ENCODE data around the gene GLDN. TPM values are rescaled to one million over a fixed set of nuclear protein-coding genes. Genes with fewer than 3 reads are reported as not detected.
A peak's percentile ranks its signal among the peaks of the same experiment; 100 is the strongest.

GLDN gene
- total RNA-seq, 1 donor from 2014 or later: 0.09 TPM

DNA sequence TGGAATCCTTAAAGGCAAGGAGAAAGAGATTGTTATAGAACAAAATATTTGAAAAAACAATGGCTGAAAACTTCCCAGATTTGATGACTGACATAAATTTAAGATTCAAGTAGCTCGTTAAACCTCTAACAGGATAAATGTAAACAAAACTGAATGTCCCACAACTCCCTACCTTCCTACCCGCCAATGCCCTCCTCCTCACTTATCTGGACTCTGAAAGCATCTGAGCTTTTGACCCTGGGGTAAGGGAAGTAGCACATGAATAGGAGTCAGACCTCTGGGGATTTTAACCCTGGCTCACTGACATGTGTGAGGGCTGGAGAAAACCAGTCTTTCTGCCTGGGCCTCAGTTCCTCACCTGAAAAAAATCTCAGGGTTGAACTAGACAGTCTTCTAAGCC is 29.9 kb upstream of the GLDN start:
- no peak overlapping the region for H3K4me3 Mint-ChIP-seq (ENCODE audit: unreplicated experiment)
- Histone ChIP-seq H3K4me2 (ENCODE audit: low read length) (no peak overlapping the region), H3K27me3 (ENCODE audit: insufficient read depth, low read length) (no peaks in the 10 kb centered on the region), H3K79me2 (ENCODE audit: insufficient read depth, low read length) (no peaks in the 10 kb centered on the region), H3K9me3 (ENCODE audit: insufficient read depth, low read depth, low read length) (no peaks in the 10 kb centered on the region), H3K4me1 (ENCODE audit: insufficient read depth, low read length) (peaks cover 28% of the 10 kb centered on the region), H3K4me3 (ENCODE audit: insufficient read depth, low read depth, low read length) (no peak overlapping the region), H3K36me3 (ENCODE audit: insufficient read depth, low read length) (no peaks in the 10 kb centered on the region), H3K27ac (ENCODE audit: low read depth, low read length) (no peak overlapping the region), H4K20me1 (ENCODE audit: insufficient read depth, low read length) (no peaks in the 10 kb centered on the region), H2AFZ (ENCODE audit: low read depth, low read length) (no peak overlapping the region), H3K9ac (ENCODE audit: low read length) (no peak overlapping the region)
- no peaks in the 10 kb centered on the region for H3K36me3 Mint-ChIP-seq (ENCODE audit: low read depth, unreplicated experiment)
- peaks cover 6% of the 10 kb centered on the region for H3K9me3 Mint-ChIP-seq (ENCODE audit: unreplicated experiment)
- H3K27ac Mint-ChIP-seq (ENCODE audit: unreplicated experiment): no peak overlapping the region
- FAIRE-seq (no peak), DNase-seq (ENCODE audit: low read depth) (no peak)
- H3K27me3 Mint-ChIP-seq (ENCODE audit: low read depth, unreplicated experiment): peaks cover 29% of the 10 kb centered on the region
- peaks cover 2% of the 10 kb centered on the region for H3K4me1 Mint-ChIP-seq (ENCODE audit: low read depth, unreplicated experiment)
- no peak for TF ChIP-seq EZH2 (IDR thresholded peaks at IDR 0.05; ENCODE audit: insufficient read depth, low read length)
- TF ChIP-seq, protein P1, sequence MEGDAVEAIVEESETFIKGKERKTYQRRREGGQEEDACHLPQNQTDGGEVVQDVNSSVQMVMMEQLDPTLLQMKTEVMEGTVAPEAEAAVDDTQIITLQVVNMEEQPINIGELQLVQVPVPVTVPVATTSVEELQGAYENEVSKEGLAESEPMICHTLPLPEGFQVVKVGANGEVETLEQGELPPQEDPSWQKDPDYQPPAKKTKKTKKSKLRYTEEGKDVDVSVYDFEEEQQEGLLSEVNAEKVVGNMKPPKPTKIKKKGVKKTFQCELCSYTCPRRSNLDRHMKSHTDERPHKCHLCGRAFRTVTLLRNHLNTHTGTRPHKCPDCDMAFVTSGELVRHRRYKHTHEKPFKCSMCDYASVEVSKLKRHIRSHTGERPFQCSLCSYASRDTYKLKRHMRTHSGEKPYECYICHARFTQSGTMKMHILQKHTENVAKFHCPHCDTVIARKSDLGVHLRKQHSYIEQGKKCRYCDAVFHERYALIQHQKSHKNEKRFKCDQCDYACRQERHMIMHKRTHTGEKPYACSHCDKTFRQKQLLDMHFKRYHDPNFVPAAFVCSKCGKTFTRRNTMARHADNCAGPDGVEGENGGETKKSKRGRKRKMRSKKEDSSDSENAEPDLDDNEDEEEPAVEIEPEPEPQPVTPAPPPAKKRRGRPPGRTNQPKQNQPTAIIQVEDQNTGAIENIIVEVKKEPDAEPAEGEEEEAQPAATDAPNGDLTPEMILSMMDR (IDR thresholded peaks at IDR 0.05; ENCODE audit: insufficient read depth, low read depth, low read length): no peak

DNA sequence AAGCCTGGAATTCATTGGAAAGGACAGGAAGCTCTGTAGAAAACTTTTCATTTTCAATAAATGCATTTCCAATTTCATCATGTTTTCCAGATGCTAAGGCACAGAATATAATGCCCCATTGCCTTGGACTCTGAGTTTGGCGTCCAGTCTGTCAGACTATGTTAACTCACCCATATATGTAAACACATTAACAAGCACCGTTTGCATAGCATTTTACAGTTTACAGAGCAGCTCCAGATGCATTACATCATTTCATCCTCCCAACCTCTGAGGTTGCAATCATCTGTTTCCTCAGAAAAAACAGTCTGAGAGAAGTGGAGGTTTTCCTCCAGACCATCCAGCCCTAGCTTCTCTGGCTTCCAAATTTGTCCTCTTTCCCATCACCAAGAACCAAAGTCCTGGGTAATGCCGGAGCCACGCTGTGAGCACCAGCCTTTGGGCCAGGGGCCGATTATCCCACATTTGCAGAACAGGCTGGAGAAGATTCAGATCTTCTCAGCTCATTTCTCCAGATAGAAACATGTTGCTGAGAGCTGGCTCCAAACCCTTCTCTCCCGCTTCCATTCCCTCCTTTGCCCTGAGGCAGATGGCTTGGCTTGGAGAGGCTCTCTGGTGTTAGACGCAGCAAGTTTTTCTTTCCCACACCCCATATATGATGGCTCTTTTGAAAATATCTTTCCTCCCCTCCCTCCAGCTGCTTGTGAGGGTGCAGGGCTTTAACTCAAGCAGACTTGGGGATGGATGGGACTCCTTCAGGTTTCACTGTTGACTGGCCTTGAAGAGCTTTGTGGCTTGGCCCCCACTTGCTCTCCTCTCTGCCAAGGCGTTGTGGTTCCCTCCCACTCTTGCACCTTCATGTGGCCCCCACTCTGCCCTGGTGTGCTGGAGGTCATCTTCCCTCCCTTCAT is 29.0 kb upstream of the GLDN start:
- H3K27me3 Mint-ChIP-seq (ENCODE audit: low read depth, unreplicated experiment): peaks cover 24% of the 10 kb centered on the region
- H3K27ac ChIP-seq (ENCODE audit: low read depth, low read length): no peak overlapping the region

More for the DNA sequence above, 29.0 kb upstream of the GLDN start:
- H3K4me3 Mint-ChIP-seq (ENCODE audit: unreplicated experiment): no peak overlapping the region
- H3K9me3 Mint-ChIP-seq (ENCODE audit: unreplicated experiment): peaks cover 4% of the 10 kb centered on the region
- H3K4me2 ChIP-seq (ENCODE audit: low read length): peak overlapping the region; percentile 53
- no peaks in the 10 kb centered on the region for H4K20me1 ChIP-seq (ENCODE audit: insufficient read depth, low read length)
- no peak overlapping the region for H3K27ac Mint-ChIP-seq (ENCODE audit: unreplicated experiment)
- no peak overlapping the region for H2AFZ ChIP-seq (ENCODE audit: low read depth, low read length)
- no peaks in the 10 kb centered on the region for H3K79me2 ChIP-seq (ENCODE audit: insufficient read depth, low read length)
- H3K9me3 ChIP-seq (ENCODE audit: insufficient read depth, low read depth, low read length): no peaks in the 10 kb centered on the region
- peak overlapping the region; percentile 2 for H3K9ac ChIP-seq (ENCODE audit: low read length)
- peak; percentile 39 for DNase-seq (ENCODE audit: low read depth)
- FAIRE-seq: no peak
- no peaks in the 10 kb centered on the region for H3K36me3 ChIP-seq (ENCODE audit: insufficient read depth, low read length)
- H3K4me3 ChIP-seq (ENCODE audit: insufficient read depth, low read depth, low read length): no peak overlapping the region
- peaks cover 25% of the 10 kb centered on the region for H3K4me1 ChIP-seq (ENCODE audit: insufficient read depth, low read length)
- TF ChIP-seq, protein P1 (IDR thresholded peaks at IDR 0.05; ENCODE audit: insufficient read depth, low read depth, low read length): no peak
- no peak for TF ChIP-seq EZH2 (IDR thresholded peaks at IDR 0.05; ENCODE audit: insufficient read depth, low read length)
- H3K4me1 Mint-ChIP-seq (ENCODE audit: low read depth, unreplicated experiment): peaks cover 2% of the 10 kb centered on the region
- H3K36me3 Mint-ChIP-seq (ENCODE audit: low read depth, unreplicated experiment): no peaks in the 10 kb centered on the region
- no peaks in the 10 kb centered on the region for H3K27me3 ChIP-seq (ENCODE audit: insufficient read depth, low read length)

All from astrocyte (in vitro differentiated cells and primary cell).